SW 1271 (cell line): ENCODE results near the gene CYTH1.

Source experiments
- DNase-seq, 2 experiments: peaks; one replicate each; lab custom pipeline; 2025; lab: John Stamatoyannopoulos, UW

CYTH1 gene

GRCh38 chr17:78781893-78782304 is at the start of gene CYTH1:
TSS of gene CYTH1 (minus strand) at chr17:78782273. CDS start at chr17:78782223, 50 bp downstream.
- no peak for DNase-seq

GRCh38 chr17:78829477-78829876 is 47.4 kb upstream of the CYTH1 start:
- DNase-seq = no peak

- DNase-seq = peak in 1 of 2 experiments; percentile 25
Measured at GRCh38 chr17:78828470-78829185, 46.6 kb upstream of the CYTH1 start.

- no peak for DNase-seq
Measured at GRCh38 chr17:78826836-78827509, 44.9 kb upstream of the CYTH1 start.

- DNase-seq = no peak
Measured at GRCh38 chr17:78826421-78826820, 44.3 kb upstream of the CYTH1 start.

- no peak for DNase-seq
Measured at GRCh38 chr17:78825696-78826095, 43.6 kb upstream of the CYTH1 start.

GRCh38 chr17:78824240-78824639 is 42.2 kb upstream of the CYTH1 start:
- no peak for DNase-seq

GRCh38 chr17:78823282-78824046 is 41.4 kb upstream of the CYTH1 start:
- no peak for DNase-seq

- no peak for DNase-seq
Measured at GRCh38 chr17:78822552-78822951, 40.5 kb upstream of the CYTH1 start.

- DNase-seq = no peak
Measured at GRCh38 chr17:78821961-78822360, 39.9 kb upstream of the CYTH1 start.

- no peak for DNase-seq
Measured at GRCh38 chr17:78820841-78821240, 38.8 kb upstream of the CYTH1 start.

- no peak for DNase-seq
Measured at GRCh38 chr17:78819806-78820792, 38.0 kb upstream of the CYTH1 start.

GRCh38 chr17:78819402-78819801 is 37.3 kb upstream of the CYTH1 start:
- DNase-seq = no peak

GRCh38 chr17:78818932-78819331 is 36.9 kb upstream of the CYTH1 start:
- no peak for DNase-seq

GRCh38 chr17:78818152-78818846 is 36.2 kb upstream of the CYTH1 start:
- no peak for DNase-seq

GRCh38 chr17:78817123-78817522 is 35.0 kb upstream of the CYTH1 start:
- DNase-seq = no peak

GRCh38 chr17:78815696-78816095 is 33.6 kb upstream of the CYTH1 start:
- no peak for DNase-seq

GRCh38 chr17:78812855-78813254 is 30.8 kb upstream of the CYTH1 start:
- no peak for DNase-seq

- no peak for DNase-seq
Measured at GRCh38 chr17:78808163-78808562, 26.1 kb upstream of the CYTH1 start.

GRCh38 chr17:78806451-78806850 is 24.4 kb upstream of the CYTH1 start:
- DNase-seq = no peak

- no peak for DNase-seq
Measured at GRCh38 chr17:78805301-78805700, 23.2 kb upstream of the CYTH1 start.
